ENCODE results near the gene SLC30A9. TPM values are rescaled to one million over a fixed set of nuclear protein-coding genes. Genes with fewer than 3 reads are reported as not detected.

SLC30A9 gene
- polyA plus RNA-seq, 1 donor (not counting 4 experiments of a cell fraction or from before 2014, with no cell fraction given) = 53.0 TPM

DNA sequence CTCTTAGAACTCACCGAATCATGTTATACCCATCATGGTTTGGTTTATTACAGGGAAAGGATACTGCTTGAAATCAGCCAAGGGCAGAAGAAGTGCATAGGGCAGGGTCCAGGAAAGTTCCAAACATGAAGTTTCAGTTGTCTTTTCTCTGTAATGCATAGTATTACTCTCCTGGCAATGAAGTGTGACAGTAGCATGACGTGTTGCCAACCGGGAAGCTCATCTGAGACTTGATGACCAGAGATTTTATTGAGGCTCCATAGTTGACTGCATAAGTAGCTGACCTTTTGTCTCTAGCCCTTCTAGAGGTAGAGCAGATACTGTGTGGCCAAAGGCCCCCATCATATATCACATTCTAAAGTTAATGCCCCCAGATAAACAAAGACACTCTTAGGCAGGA lies 90.0 kb downstream of the SLC30A9 start:
- Histone ChIP-seq H4K20me1 (ENCODE audit: control insufficient read depth, extremely low read depth, insufficient read depth, low read length) (no peaks in the 10 kb centered on the region), H3K79me2 (ENCODE audit: control insufficient read depth, insufficient read depth, low read length) (no peaks in the 10 kb centered on the region), H3K4me1 (ENCODE audit: control insufficient read depth, extremely low read depth, insufficient read depth, low read length) (no peaks in the 10 kb centered on the region), H3K27ac (ENCODE audit: control insufficient read depth, insufficient read depth, low read length) (no peak overlapping the region), H3K36me3 (ENCODE audit: control insufficient read depth in 2 of 2, extremely low read depth in 1 of 2, insufficient read depth in 2 of 2, low read length in 2 of 2) (peaks cover 2 to 13% of the 10 kb centered on the region in 2 experiments), H3K4me3 (ENCODE audit: control insufficient read depth in 2 of 3, extremely low read depth in 1 of 3, insufficient read depth in 2 of 3, low read depth in 1 of 3, low read length in 3 of 3) (no peak overlapping the region), H3K9me3 (ENCODE audit: control insufficient read depth, low read depth, low read length) (no peaks in the 10 kb centered on the region), H3K4me2 (ENCODE audit: control insufficient read depth, extremely low read depth, insufficient read depth, low read depth, low read length) (no peak overlapping the region), H3K9ac (ENCODE audit: control insufficient read depth, extremely low read depth, insufficient read depth, low read length) (no peak overlapping the region), H2AFZ (ENCODE audit: control insufficient read depth, low read length) (no peak overlapping the region), H3K27me3 (ENCODE audit: control insufficient read depth, extremely low read depth, insufficient read depth, low read length) (no peaks in the 10 kb centered on the region), H3K9me1 (ENCODE audit: control insufficient read depth, extremely low read depth, insufficient read depth, low read length) (no peaks in the 10 kb centered on the region)
- FAIRE-seq = no peak
- TF ChIP-seq CTCF (optimal IDR thresholded peaks at IDR 0.05 in 1 of 3, IDR thresholded peaks at IDR 0.05 in 1 of 3, conservative IDR thresholded peaks at IDR 0.05 in 1 of 3; ENCODE audit: extremely low read depth in 1 of 3, insufficient read depth in 2 of 3, low read length in 3 of 3) (no peak), EZH2 (IDR thresholded peaks at IDR 0.05; ENCODE audit: low read length) (no peak)
- dilution Hi-C loops (cut with MboI; ENCODE audit: extremely low pct_ligation_motif_present, low sequenced_read_pairs) = no loop called here
- no peak for DNase-seq (ENCODE audit: low read depth, low spot score)

GRCh38 chr4:42083816-42084215 lies 93.5 kb downstream of the SLC30A9 start:
- no peaks in the 10 kb centered on the region for H3K9me3 ChIP-seq (ENCODE audit: control insufficient read depth, low read depth, low read length)
- no peaks in the 10 kb centered on the region for H4K20me1 ChIP-seq (ENCODE audit: control insufficient read depth, extremely low read depth, insufficient read depth, low read length)
- H3K27ac ChIP-seq (ENCODE audit: control insufficient read depth, insufficient read depth, low read length) = no peak overlapping the region
- no peaks in the 10 kb centered on the region for H3K9me1 ChIP-seq (ENCODE audit: control insufficient read depth, extremely low read depth, insufficient read depth, low read length)
- no peak for DNase-seq (ENCODE audit: low read depth, low spot score)
- H3K9ac ChIP-seq (ENCODE audit: control insufficient read depth, extremely low read depth, insufficient read depth, low read length) = no peak overlapping the region
- no peak overlapping the region for H3K4me2 ChIP-seq (ENCODE audit: control insufficient read depth, extremely low read depth, insufficient read depth, low read depth, low read length)
- no peaks in the 10 kb centered on the region for H3K79me2 ChIP-seq (ENCODE audit: control insufficient read depth, insufficient read depth, low read length)
- no peak for FAIRE-seq
- H2AFZ ChIP-seq (ENCODE audit: control insufficient read depth, low read length) = no peak overlapping the region
- H3K4me1 ChIP-seq (ENCODE audit: control insufficient read depth, extremely low read depth, insufficient read depth, low read length) = no peaks in the 10 kb centered on the region
- H3K4me3 ChIP-seq (ENCODE audit: control insufficient read depth in 2 of 3, extremely low read depth in 1 of 3, insufficient read depth in 2 of 3, low read depth in 1 of 3, low read length in 3 of 3) = no peak overlapping the region
- H3K27me3 ChIP-seq (ENCODE audit: control insufficient read depth, extremely low read depth, insufficient read depth, low read length) = no peaks in the 10 kb centered on the region
- TF ChIP-seq CTCF (optimal IDR thresholded peaks at IDR 0.05 in 1 of 3, IDR thresholded peaks at IDR 0.05 in 1 of 3, conservative IDR thresholded peaks at IDR 0.05 in 1 of 3; ENCODE audit: extremely low read depth in 1 of 3, insufficient read depth in 2 of 3, low read length in 3 of 3) = no peak
- no peak for TF ChIP-seq EZH2 (IDR thresholded peaks at IDR 0.05; ENCODE audit: low read length)
- dilution Hi-C loops (cut with MboI; ENCODE audit: extremely low pct_ligation_motif_present, low sequenced_read_pairs) = no loop called here
- peaks cover 3 to 20% of the 10 kb centered on the region in 2 experiments for H3K36me3 ChIP-seq (ENCODE audit: control insufficient read depth in 2 of 2, extremely low read depth in 1 of 2, insufficient read depth in 2 of 2, low read length in 2 of 2)

Measured in keratinocyte (primary cell).